H1 (cell line): ENCODE data around the gene HPGDS.

Experiments
- CHD1 ChIP-seq: IDR thresholded peaks from 2 replicates; pipeline ENCODE4 v1.6.1; 2012; ENCODE audit warnings: low read depth, low read length, improper control_type of control experiment
- EP300 ChIP-seq, 2 experiments: IDR thresholded peaks; 1 replicate in 1 of 2; 2 replicates in 1 of 2; pipeline ENCODE4 v1.6.1; 2011 to 2012; ENCODE audit warnings: low read depth in 2 of 2, low read length in 2 of 2, mild to moderate bottlenecking in 2 of 2, borderline replicate concordance in 1 of 2, inconsistent platforms in 1 of 2, moderate library complexity in 1 of 2
- EZH2 ChIP-seq: fragments of 200-600 bp; sonication (generic); IDR thresholded peaks from 2 replicates; pipeline ENCODE4 v1.7.1; 2012; ENCODE audit warnings: low read depth, mild to moderate bottlenecking, moderate library complexity, low read length, inconsistent platforms; ENCODE audit not compliant: severe bottlenecking
- TBP ChIP-seq: IDR thresholded peaks from 2 replicates; pipeline ENCODE4 v1.6.1; 2011; ENCODE audit warnings: low read depth, low read length, improper control_type of control experiment
- YY1 ChIP-seq: IDR thresholded peaks from 2 replicates; pipeline ENCODE4 v1.6.1; 2011; ENCODE audit warnings: low read depth, mild to moderate bottlenecking, low read length
- TF ChIP-seq, protein P1 (sequence below), 3 experiments: IDR thresholded peaks; 1 replicate in 2 of 3; 2 replicates in 1 of 3; pipeline versions ENCODE4 v1.5.1 to v1.6.1; 2011; ENCODE audit warnings: low read length in 3 of 3, mild to moderate bottlenecking in 3 of 3, inconsistent platforms in 2 of 3, low read depth in 1 of 3, moderate library complexity in 1 of 3; ENCODE audit not compliant: insufficient read depth in 1 of 3; ENCODE audit errors: control extremely low read depth in 1 of 3
- TF ChIP-seq, protein P2 (sequence below): IDR thresholded peaks from 2 replicates; pipeline ENCODE4 v1.6.1; 2012; ENCODE audit warnings: low read length, inconsistent platforms

DNA sequence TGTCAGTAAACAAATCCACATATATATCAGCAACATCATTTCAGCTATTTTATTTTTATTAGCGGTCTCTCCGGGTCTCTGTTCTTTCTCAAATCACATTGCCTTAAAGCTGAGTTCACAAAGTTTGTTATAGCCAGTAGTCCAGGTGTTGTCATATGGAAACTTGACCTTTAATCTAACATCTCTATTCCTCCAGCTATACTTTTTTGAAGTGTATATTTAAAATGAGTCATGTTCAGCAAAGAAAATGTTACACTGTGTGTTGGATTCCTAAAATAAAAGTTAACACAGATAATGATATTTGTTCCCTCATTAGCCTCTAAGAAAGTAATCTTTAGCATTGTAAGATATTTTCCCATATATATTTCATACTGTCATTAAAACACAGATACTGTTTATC lies 71.4 kb downstream of the HPGDS start:
- TF ChIP-seq TBP (no peak), YY1 (no peak), EZH2 (no peak), EP300 (IDR thresholded peaks at IDR 0.05; ENCODE audit: borderline replicate concordance in 1 of 2, low read depth in 2 of 2, low read length in 2 of 2) (no peak), CHD1 (no peak)
- TF ChIP-seq, protein P1, sequence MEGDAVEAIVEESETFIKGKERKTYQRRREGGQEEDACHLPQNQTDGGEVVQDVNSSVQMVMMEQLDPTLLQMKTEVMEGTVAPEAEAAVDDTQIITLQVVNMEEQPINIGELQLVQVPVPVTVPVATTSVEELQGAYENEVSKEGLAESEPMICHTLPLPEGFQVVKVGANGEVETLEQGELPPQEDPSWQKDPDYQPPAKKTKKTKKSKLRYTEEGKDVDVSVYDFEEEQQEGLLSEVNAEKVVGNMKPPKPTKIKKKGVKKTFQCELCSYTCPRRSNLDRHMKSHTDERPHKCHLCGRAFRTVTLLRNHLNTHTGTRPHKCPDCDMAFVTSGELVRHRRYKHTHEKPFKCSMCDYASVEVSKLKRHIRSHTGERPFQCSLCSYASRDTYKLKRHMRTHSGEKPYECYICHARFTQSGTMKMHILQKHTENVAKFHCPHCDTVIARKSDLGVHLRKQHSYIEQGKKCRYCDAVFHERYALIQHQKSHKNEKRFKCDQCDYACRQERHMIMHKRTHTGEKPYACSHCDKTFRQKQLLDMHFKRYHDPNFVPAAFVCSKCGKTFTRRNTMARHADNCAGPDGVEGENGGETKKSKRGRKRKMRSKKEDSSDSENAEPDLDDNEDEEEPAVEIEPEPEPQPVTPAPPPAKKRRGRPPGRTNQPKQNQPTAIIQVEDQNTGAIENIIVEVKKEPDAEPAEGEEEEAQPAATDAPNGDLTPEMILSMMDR (IDR thresholded peaks at IDR 0.05; ENCODE audit: control extremely low read depth in 1 of 3, insufficient read depth in 1 of 3, low read depth in 1 of 3, low read length in 3 of 3), result no peak
- TF ChIP-seq, protein P2, sequence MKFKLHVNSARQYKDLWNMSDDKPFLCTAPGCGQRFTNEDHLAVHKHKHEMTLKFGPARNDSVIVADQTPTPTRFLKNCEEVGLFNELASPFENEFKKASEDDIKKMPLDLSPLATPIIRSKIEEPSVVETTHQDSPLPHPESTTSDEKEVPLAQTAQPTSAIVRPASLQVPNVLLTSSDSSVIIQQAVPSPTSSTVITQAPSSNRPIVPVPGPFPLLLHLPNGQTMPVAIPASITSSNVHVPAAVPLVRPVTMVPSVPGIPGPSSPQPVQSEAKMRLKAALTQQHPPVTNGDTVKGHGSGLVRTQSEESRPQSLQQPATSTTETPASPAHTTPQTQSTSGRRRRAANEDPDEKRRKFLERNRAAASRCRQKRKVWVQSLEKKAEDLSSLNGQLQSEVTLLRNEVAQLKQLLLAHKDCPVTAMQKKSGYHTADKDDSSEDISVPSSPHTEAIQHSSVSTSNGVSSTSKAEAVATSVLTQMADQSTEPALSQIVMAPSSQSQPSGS, result no peak
